Activated CD8-positive, alpha-beta T cell treated with anti-CD3 and anti-CD28 coated beads, Interleukin-2, amount 10 ng/mL, durations not matched to agents 7 days and 5 days (primary cell): Measurements from ENCODE around the gene FES. TPM values are rescaled to one million over a fixed set of nuclear protein-coding genes. Genes with fewer than 3 reads are reported as not detected.

Experiments used
- ATAC-seq: fragments of 150-1000 bp; cut with Tn5 transposase; one replicate; pipeline ENCODE4 v1.10.0; 2021; ENCODE audit warnings: moderate library complexity
- CTCF ChIA-PET: fragments of 350-600 bp; sonication (Branson Sonifier 250); formaldehyde crosslinking; loops from one replicate; lab custom pipeline; 2021; ENCODE audit warnings: antibody characterized with exemption; lab: Charles Lee
- POLR2A ChIA-PET: fragments of 350-600 bp; sonication (Branson Sonifier 250); formaldehyde crosslinking; loops from one replicate; lab custom pipeline; 2021; ENCODE audit warnings: antibody characterized with exemption; lab: Charles Lee
- DNase-seq: peaks from one replicate; pipeline ENCODE4 v3.0.0-alpha.2; 2020
- H3K27ac Mint-ChIP-seq: one replicate; pipeline ENCODE4 v1.8.0; 2021; ENCODE audit warnings: mild to moderate bottlenecking, mixed read lengths
- H3K27me3 Mint-ChIP-seq: one replicate; pipeline ENCODE4 v1.8.0; 2021; ENCODE audit warnings: low read depth, mixed read lengths
- H3K36me3 Mint-ChIP-seq: one replicate; pipeline ENCODE4 v1.8.0; 2021; ENCODE audit warnings: low read depth, mixed read lengths
- H3K4me1 Mint-ChIP-seq: one replicate; pipeline ENCODE4 v1.8.0; 2021; ENCODE audit warnings: low read depth, mixed read lengths
- H3K4me3 Mint-ChIP-seq: one replicate; pipeline ENCODE4 v1.8.0; 2021; ENCODE audit warnings: mild to moderate bottlenecking, mixed read lengths
- H3K9me3 Mint-ChIP-seq: one replicate; pipeline ENCODE4 v1.8.0; 2022; ENCODE audit warnings: mixed read lengths; ENCODE audit not compliant: insufficient read depth
- total RNA-seq, 2 experiments: library from RNA; stranded (reverse); gene quantifications; one replicate each; pipeline ENCODE4 v1.2.3, GENCODE V29; 2021

Gene FES
- total RNA-seq, 2 experiments from 2014 or later: 10.5 to 11.1 TPM

DNA sequence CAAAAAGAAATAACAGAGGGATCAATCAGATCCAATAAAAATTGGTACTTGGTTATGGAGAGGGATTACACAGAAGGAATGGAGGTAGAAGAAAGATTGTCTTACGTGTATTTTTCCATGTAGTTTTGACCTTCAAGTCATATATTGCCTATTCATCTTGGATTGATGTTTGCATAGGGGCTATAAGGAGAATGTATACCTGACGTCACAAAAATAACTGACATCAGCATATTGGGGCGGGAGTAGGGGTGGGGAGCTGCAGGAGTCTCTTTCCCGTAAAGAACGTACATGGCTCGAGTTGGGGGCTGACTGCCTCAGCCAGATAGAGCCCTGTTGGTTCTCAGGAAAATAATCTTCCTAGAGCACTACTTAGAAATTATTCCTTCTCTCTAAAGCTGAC is 21.8 kb upstream of the FES start:
- ChIA-PET CTCF (no interaction called here), POLR2A (no interaction called here)
- ATAC-seq (no peak), DNase-seq (no peak)
- Mint-ChIP-seq H3K27me3 (no peaks in the 10 kb centered on the region), H3K4me3 (no peak overlapping the region), H3K27ac (no peak overlapping the region), H3K9me3 (no peaks in the 10 kb centered on the region), H3K4me1 (peaks cover 29% of the 10 kb centered on the region), H3K36me3 (no peaks in the 10 kb centered on the region)

DNA sequence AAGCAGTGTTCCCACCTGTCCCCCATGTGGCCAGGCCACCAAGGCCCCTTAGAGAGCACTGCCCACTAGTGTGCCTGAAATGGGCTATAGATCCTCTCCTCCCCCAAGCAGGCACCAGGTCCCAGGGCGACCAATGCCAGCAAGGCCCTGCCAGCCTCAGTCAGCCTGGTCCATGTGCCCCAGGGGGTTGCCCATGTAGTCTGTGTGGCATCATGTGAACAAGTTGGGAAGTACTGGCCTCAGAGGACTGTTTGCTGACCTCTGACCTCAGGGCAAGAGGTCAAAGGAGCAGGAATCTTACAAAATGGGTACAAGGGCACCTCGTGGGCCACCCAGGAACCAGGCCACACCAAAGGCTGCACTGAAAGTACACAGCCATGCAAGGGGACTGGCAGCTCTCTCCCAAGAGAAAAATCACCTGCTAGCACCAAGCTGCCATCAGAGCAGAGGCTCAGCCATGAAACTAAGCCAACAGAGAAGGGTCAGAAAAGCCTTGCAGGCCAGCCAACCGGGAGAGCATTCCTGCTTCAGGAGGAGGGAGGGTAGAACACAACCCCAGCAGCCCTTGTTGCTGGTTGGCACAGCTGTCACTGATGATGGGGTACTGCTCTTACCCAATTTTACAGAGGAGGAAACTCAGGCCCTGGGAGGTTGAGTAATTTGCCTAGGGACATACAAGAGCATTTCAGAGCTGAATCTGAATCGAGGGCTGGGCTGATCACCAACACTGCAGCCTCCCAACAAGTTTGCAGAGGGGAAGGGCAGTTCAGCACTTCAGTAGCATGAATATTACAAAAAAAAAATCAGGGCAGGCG is 21.1 kb upstream of the FES start:
- no peak for ATAC-seq
- Mint-ChIP-seq H3K27me3 (no peaks in the 10 kb centered on the region), H3K4me1 (peaks cover 26% of the 10 kb centered on the region), H3K4me3 (no peak overlapping the region), H3K27ac (peak overlapping the region; percentile 76), H3K9me3 (no peaks in the 10 kb centered on the region), H3K36me3 (no peaks in the 10 kb centered on the region)
- DNase-seq: no peak
- ChIA-PET CTCF (no interaction called here), POLR2A (interaction anchor here (0.9 to 1.5 kb wide), 3 partner anchors 11 to 49 kb away, joined by 3 to 4 read pairs (median 3); no protein-coding TSS in a partner anchor)

GRCh38 chr15:90863987-90864386 is 20.3 kb upstream of the FES start:
- ATAC-seq (no peak), DNase-seq (no peak)
- H3K4me3 Mint-ChIP-seq: no peak overlapping the region
- no peak overlapping the region for H3K27ac Mint-ChIP-seq
- H3K4me1 Mint-ChIP-seq: peaks cover 32% of the 10 kb centered on the region
- no peaks in the 10 kb centered on the region for H3K36me3 Mint-ChIP-seq
- ChIA-PET POLR2A (interaction anchor here (0.9 to 1.5 kb wide), 3 partner anchors 10 to 50 kb away, joined by 3 to 4 read pairs (median 3); no protein-coding TSS in a partner anchor), CTCF (interaction anchor here (0.9 kb wide), 1 partner anchor 56 kb away, joined by 3 read pairs; no protein-coding TSS in a partner anchor)
- no peaks in the 10 kb centered on the region for H3K27me3 Mint-ChIP-seq
- no peaks in the 10 kb centered on the region for H3K9me3 Mint-ChIP-seq

DNA sequence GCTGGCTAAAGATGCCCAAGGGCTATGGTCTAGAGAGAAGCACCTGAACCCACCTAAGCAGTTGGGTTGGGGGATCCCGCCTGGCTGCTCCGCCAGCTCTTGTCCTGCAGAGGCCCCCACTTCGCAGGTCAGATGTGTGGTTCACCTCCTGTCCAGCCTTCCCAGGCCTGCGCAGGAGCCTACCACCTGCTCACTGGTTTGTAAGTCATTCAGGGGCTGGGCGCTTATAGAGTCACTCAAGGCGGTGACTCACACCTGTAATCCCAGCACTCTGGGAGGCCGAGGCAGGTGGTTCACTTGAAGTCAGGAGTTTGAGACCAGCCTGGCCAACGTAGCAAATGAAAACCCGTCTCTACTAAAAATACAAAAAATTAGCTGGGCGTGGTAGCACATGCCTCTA is 19.8 kb upstream of the FES start:
- H3K27me3 Mint-ChIP-seq: no peaks in the 10 kb centered on the region
- no peaks in the 10 kb centered on the region for H3K36me3 Mint-ChIP-seq
- no peak overlapping the region for H3K27ac Mint-ChIP-seq
- DNase-seq: no peak
- ATAC-seq: no peak
- H3K4me3 Mint-ChIP-seq: no peak overlapping the region
- ChIA-PET POLR2A (interaction anchor here (0.9 to 1.5 kb wide), 3 partner anchors 10 to 50 kb away, joined by 3 to 4 read pairs (median 3); no protein-coding TSS in a partner anchor), CTCF (interaction anchor here (0.9 kb wide), 1 partner anchor 57 kb away, joined by 3 read pairs; no protein-coding TSS in a partner anchor)
- no peaks in the 10 kb centered on the region for H3K9me3 Mint-ChIP-seq
- H3K4me1 Mint-ChIP-seq: peaks cover 33% of the 10 kb centered on the region

DNA sequence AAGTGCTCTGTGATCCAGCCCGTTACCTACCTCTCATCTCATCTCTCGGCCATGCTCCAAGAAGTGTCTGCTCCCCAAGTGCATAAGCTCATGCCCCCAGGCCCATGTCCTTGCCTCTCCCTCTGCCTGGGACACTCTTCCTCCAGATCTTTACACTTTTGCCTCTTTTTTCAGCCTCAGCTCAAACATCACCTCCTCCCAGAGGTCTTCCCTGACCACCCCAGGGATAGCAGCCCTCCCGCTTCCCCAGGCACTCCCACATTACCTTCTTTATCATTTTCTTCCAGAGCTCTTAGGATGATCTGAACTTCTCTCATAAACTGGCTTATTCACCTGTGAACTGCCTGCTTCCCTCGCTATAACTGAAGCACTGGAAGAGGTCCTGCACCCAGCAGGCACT is 18.6 kb upstream of the FES start:
- Mint-ChIP-seq H3K27me3 (no peaks in the 10 kb centered on the region), H3K36me3 (peaks cover under 1% of the 10 kb centered on the region), H3K4me3 (no peak overlapping the region), H3K27ac (no peak overlapping the region), H3K4me1 (peaks cover 36% of the 10 kb centered on the region), H3K9me3 (no peaks in the 10 kb centered on the region)
- ChIA-PET POLR2A (no interaction called here), CTCF (no interaction called here)
- ATAC-seq: no peak
- DNase-seq: no peak

DNA sequence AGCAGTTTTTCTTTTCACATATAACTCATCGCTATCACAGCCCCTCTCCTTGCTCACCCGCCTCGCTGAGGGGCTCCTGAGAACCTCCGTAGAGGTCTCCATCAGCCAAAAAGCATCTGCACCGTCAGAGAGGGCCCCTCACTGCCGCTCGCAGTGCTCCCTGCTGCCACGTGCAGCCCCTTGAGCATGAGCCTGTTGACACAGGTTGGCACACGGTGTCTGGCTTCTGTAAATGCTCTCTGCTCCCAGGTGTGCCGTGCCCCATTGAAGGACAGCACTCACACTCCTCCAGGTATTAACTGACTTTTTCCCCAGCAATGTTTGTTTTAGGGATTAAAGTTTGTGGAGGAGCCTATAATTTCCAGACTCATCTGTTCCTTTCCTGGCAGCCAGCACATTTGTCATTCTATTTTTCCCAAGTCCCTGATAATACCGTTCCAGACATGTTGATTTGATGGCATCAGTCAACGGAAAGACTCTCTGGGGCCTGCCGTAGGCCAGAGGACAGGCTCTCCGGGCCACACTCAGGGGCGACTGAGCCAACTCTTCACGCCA is 18.1 kb upstream of the FES start:
- Mint-ChIP-seq H3K4me1 (peaks cover 38% of the 10 kb centered on the region), H3K4me3 (no peak overlapping the region), H3K9me3 (no peaks in the 10 kb centered on the region), H3K27me3 (no peaks in the 10 kb centered on the region), H3K27ac (peak overlapping the region; percentile 23), H3K36me3 (peaks cover 4% of the 10 kb centered on the region)
- ATAC-seq: no peak
- ChIA-PET CTCF (no interaction called here), POLR2A (no interaction called here)
- no peak for DNase-seq

- POLR2A ChIA-PET: no interaction called here
- no peak for ATAC-seq
- no peaks in the 10 kb centered on the region for H3K27me3 Mint-ChIP-seq
- CTCF ChIA-PET: interaction anchor here (1.7 to 2.0 kb wide), 3 partner anchors 15 to 49 kb away, joined by 3 to 6 read pairs (median 4); no protein-coding TSS in a partner anchor
- no peak overlapping the region for H3K27ac Mint-ChIP-seq
- H3K9me3 Mint-ChIP-seq: no peaks in the 10 kb centered on the region
- no peak overlapping the region for H3K4me3 Mint-ChIP-seq
- no peak for DNase-seq
- H3K36me3 Mint-ChIP-seq: peaks cover 4% of the 10 kb centered on the region
- H3K4me1 Mint-ChIP-seq: peaks cover 38% of the 10 kb centered on the region
These were observed 17.5 kb upstream of the FES start for GRCh38 chr15:90866800-90867199.

DNA sequence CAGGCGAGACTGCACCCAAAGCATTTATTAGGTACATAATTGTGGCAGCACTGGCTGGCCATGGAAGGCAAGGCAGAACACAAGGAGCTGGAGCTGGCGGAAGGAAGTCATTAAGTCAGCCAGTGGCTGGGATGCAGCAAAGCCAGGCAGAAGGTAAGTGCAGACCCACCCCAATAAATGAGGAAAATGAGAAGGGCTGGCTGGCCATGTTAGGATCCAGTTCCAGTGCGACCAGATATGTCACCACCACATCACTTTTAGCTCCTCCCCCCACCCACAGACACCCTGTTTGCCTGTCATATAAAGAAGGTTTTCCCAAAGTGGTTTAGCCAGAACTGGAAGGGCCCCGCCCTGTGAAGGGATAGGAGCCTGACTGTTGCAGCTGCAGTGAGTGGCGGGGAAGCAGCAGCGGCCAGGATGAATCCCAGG is 16.0 kb upstream of the FES start, which contains the start of gene FURIN:
Gene FURIN (plus strand): TSS at position 328 of the 429 bp plus-strand sequence. CDS start 7,153 bp downstream, outside the sequence.
- Mint-ChIP-seq H3K27ac (peak within 1 kb of the TSS; percentile 94), H3K27me3 (no peaks in the 10 kb centered on the region), H3K36me3 (peaks cover 15% of the 10 kb centered on the region), H3K9me3 (no peaks in the 10 kb centered on the region), H3K4me3 (peak within 1 kb of the TSS; percentile 89), H3K4me1 (peaks cover 45% of the 10 kb centered on the region)
- DNase-seq (no peak), ATAC-seq (no peak)
- ChIA-PET CTCF (interaction anchor here (1.7 to 2.0 kb wide), 3 partner anchors 17 to 51 kb away, joined by 3 to 6 read pairs (median 4); no protein-coding TSS in a partner anchor), POLR2A (interaction anchor here (0.9 to 3.7 kb wide), 2 partner anchors 9 to 63 kb away, joined by 4 to 14 read pairs; no protein-coding TSS in a partner anchor)

DNA sequence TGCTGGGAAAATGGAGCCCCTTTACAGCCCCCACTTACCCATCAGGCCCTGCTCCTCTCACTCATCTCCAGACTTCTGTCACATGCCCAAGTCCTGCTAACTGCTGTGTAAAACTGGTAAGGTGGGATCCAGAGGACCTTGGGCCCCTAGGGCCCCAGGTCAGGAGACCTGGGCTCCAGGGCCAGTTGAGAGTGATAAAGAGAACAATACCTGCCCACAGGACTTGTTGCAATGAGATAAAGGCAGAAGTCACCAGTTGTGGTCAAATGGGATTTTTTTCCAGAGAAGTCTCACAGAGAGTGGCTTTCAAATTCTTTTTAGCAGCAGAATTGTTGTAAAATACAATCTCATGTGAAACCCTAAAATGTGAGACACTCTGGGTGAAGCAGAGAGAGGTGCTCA is 15.2 kb upstream of the FES start:
- peaks cover 16% of the 10 kb centered on the region for H3K36me3 Mint-ChIP-seq
- CTCF ChIA-PET: no interaction called here
- ATAC-seq (no peak), DNase-seq (no peak)
- H3K27ac Mint-ChIP-seq: peak overlapping the region; percentile 94
- POLR2A ChIA-PET: interaction anchor here (1.0 to 3.7 kb wide), 3 partner anchors 9 to 52 kb away, joined by 6 to 17 read pairs (median 14); no protein-coding TSS in a partner anchor
- H3K9me3 Mint-ChIP-seq: no peaks in the 10 kb centered on the region
- peaks cover 50% of the 10 kb centered on the region for H3K4me1 Mint-ChIP-seq
- peak overlapping the region; percentile 89 for H3K4me3 Mint-ChIP-seq
- no peaks in the 10 kb centered on the region for H3K27me3 Mint-ChIP-seq

DNA sequence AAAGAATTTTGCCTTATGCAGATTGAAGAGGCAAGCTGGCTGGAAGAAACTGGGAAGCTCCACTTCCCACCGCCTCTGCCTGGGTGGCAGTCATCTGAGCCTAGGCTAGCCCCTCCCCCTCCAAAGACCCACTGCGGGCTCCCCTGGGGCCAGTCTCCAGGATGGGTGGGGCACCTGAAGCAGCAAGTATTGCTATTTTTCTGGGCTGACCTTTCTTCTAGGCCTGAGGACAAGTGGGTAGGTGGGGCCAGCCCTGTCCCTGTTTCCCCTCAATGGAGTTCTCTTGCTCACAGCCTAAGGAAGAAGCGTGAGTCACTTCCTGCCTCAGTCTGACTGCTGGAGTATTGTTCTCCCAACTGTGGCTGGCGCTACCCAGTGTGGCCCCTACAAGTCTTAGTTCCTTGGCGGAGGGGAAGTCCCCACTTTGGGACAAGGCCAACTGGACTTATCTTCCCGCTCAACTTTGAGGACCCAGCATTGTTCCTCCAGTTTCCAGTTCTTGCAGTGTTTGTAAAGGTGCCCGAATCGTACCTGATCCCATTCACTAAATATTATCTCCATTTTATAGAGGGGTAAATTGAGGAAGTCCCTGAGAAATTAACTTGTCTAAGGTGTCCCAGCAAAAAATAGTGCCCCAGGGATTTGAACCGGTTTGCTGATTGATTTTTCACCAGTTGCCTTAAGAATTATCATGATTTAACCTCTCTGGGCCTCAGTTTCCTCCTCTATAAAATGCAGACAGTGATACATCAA is 14.5 kb upstream of the FES start:
- peak overlapping the region; percentile 89 for H3K4me3 Mint-ChIP-seq
- peak; percentile 37 for ATAC-seq
- peak; percentile 54 for DNase-seq
- H3K36me3 Mint-ChIP-seq: peaks cover 17% of the 10 kb centered on the region
- peak overlapping the region; percentile 94 for H3K27ac Mint-ChIP-seq
- peaks cover 56% of the 10 kb centered on the region for H3K4me1 Mint-ChIP-seq
- H3K27me3 Mint-ChIP-seq: no peaks in the 10 kb centered on the region
- POLR2A ChIA-PET: interaction anchor here (0.6 to 3.7 kb wide), 14 partner anchors 10 to 774 kb away, joined by 3 to 17 read pairs (median 6); partner anchors contain the start of gene BLM
- CTCF ChIA-PET: interaction anchor here (0.9 to 1.5 kb wide), 5 partner anchors 10 to 222 kb away, joined by 3 to 5 read pairs (median 4); no protein-coding TSS in a partner anchor
- no peaks in the 10 kb centered on the region for H3K9me3 Mint-ChIP-seq
